Measurements from ENCODE around the gene KCNC1. TPM values are rescaled to one million over a fixed set of nuclear protein-coding genes. Genes with fewer than 3 reads are reported as not detected.

Gene KCNC1
- total RNA-seq, 4 donors from 2014 or later = under 0.01 to 0.73 TPM; not detected in 2

GRCh38 chr11:17696741-17697140 lies 37.8 kb upstream of the KCNC1 start:
- Histone ChIP-seq H3K27me3 (no peaks in the 10 kb centered on the region), H3K4me3 (replicated peaks in 1 of 3) (no peak overlapping the region), H3K27ac (no peak overlapping the region), H3K9me3 (no peaks in the 10 kb centered on the region), H3K36me3 (no peaks in the 10 kb centered on the region), H3K4me1 (no peaks in the 10 kb centered on the region)
- DNase-seq = no peak
- intact Hi-C loops (cut with DNase I) = no loop called here
- TF ChIP-seq POLR2A (IDR thresholded peaks at IDR 0.05) = no peak
- no peak for TF ChIP-seq CTCF (IDR thresholded peaks at IDR 0.05)
- WGBS, 2 donors = 85 to 91% methylated on average over 4 to 5 of the region's 5 CpGs

GRCh38 chr11:17697175-17697949 lies 37.2 kb upstream of the KCNC1 start:
- no peaks in the 10 kb centered on the region for H3K4me1 ChIP-seq
- WGBS, 2 donors = 60 to 75% methylated on average over 6 of the region's 6 CpGs
- no peaks in the 10 kb centered on the region for H3K27me3 ChIP-seq
- no peak overlapping the region for H3K4me3 ChIP-seq (replicated peaks in 1 of 3)
- TF ChIP-seq CTCF (IDR thresholded peaks at IDR 0.05) (no peak), POLR2A (IDR thresholded peaks at IDR 0.05) (no peak)
- no peaks in the 10 kb centered on the region for H3K9me3 ChIP-seq
- no peaks in the 10 kb centered on the region for H3K36me3 ChIP-seq
- H3K27ac ChIP-seq = no peak overlapping the region
- intact Hi-C loops (cut with DNase I) = no loop called here
- DNase-seq = no peak

GRCh38 chr11:17699147-17700114 lies 35.1 kb upstream of the KCNC1 start:
- no peak for TF ChIP-seq POLR2A (IDR thresholded peaks at IDR 0.05)
- no peak for TF ChIP-seq CTCF (IDR thresholded peaks at IDR 0.05)
- 79 to 83% methylated on average over 5 of the region's 5 CpGs for WGBS, 2 donors
- Histone ChIP-seq H3K4me3 (replicated peaks in 1 of 3) (no peak overlapping the region), H3K36me3 (no peaks in the 10 kb centered on the region), H3K9me3 (no peaks in the 10 kb centered on the region), H3K27ac (no peak overlapping the region), H3K27me3 (no peaks in the 10 kb centered on the region), H3K4me1 (no peaks in the 10 kb centered on the region)
- intact Hi-C loops (cut with DNase I) = no loop called here
- no peak for DNase-seq

GRCh38 chr11:17700991-17701390 lies 33.6 kb upstream of the KCNC1 start:
- WGBS, 2 donors = 91 to 94% methylated on average over 4 of the region's 4 CpGs
- intact Hi-C loops (cut with DNase I) = no loop called here

More at GRCh38 chr11:17700991-17701390, 33.6 kb upstream of the KCNC1 start:
- Histone ChIP-seq H3K4me3 (replicated peaks in 1 of 3) (no peak overlapping the region), H3K36me3 (no peaks in the 10 kb centered on the region), H3K9me3 (no peaks in the 10 kb centered on the region), H3K4me1 (no peaks in the 10 kb centered on the region), H3K27ac (no peak overlapping the region), H3K27me3 (no peaks in the 10 kb centered on the region)
- DNase-seq = no peak
- TF ChIP-seq POLR2A (IDR thresholded peaks at IDR 0.05) = no peak
- TF ChIP-seq CTCF (IDR thresholded peaks at IDR 0.05) = no peak

Measured in thyroid gland (tissue), 4 donors.